ENCODE results near the gene EXOC3L4. TPM values are rescaled to one million over a fixed set of nuclear protein-coding genes. Genes with fewer than 3 reads are reported as not detected.

EXOC3L4 gene
- total RNA-seq, 1 experiment from 2014 or later = not detected

DNA sequence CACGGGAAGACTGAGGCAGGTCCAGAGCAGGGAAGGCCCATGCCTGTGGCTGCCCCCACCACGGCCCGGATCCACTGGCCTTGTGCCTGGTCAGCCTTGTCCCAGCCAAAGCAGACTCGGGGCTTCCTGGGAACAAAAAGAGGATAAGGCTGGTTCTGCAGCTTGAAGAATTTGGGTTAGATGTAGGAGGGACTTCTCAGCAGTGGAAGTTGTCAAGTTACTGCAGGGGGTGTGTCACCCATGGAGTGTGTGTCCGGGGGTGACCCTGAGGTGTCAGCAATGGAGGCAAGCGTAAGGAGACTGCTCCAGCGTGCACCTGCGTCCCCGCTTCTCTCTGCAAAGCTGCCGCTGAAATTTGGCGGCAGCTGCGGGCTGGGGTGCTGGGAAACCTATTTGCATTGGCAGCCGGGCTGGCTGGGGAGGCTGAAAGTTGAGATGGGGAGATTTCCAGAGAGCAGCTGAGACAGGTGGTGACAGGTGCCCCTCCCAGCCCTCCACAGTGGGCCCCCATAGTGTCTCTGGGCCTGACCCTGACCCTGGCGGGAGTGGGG, 16.2 kb downstream of the EXOC3L4 start (continued):
- TF ChIP-seq, protein P1, sequence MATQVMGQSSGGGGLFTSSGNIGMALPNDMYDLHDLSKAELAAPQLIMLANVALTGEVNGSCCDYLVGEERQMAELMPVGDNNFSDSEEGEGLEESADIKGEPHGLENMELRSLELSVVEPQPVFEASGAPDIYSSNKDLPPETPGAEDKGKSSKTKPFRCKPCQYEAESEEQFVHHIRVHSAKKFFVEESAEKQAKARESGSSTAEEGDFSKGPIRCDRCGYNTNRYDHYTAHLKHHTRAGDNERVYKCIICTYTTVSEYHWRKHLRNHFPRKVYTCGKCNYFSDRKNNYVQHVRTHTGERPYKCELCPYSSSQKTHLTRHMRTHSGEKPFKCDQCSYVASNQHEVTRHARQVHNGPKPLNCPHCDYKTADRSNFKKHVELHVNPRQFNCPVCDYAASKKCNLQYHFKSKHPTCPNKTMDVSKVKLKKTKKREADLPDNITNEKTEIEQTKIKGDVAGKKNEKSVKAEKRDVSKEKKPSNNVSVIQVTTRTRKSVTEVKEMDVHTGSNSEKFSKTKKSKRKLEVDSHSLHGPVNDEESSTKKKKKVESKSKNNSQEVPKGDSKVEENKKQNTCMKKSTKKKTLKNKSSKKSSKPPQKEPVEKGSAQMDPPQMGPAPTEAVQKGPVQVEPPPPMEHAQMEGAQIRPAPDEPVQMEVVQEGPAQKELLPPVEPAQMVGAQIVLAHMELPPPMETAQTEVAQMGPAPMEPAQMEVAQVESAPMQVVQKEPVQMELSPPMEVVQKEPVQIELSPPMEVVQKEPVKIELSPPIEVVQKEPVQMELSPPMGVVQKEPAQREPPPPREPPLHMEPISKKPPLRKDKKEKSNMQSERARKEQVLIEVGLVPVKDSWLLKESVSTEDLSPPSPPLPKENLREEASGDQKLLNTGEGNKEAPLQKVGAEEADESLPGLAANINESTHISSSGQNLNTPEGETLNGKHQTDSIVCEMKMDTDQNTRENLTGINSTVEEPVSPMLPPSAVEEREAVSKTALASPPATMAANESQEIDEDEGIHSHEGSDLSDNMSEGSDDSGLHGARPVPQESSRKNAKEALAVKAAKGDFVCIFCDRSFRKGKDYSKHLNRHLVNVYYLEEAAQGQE (IDR thresholded peaks at IDR 0.05; ENCODE audit: low read depth) = no peak
- no peak for TF ChIP-seq ELF1 (IDR thresholded peaks at IDR 0.05; ENCODE audit: borderline replicate concordance, low read depth)

DNA sequence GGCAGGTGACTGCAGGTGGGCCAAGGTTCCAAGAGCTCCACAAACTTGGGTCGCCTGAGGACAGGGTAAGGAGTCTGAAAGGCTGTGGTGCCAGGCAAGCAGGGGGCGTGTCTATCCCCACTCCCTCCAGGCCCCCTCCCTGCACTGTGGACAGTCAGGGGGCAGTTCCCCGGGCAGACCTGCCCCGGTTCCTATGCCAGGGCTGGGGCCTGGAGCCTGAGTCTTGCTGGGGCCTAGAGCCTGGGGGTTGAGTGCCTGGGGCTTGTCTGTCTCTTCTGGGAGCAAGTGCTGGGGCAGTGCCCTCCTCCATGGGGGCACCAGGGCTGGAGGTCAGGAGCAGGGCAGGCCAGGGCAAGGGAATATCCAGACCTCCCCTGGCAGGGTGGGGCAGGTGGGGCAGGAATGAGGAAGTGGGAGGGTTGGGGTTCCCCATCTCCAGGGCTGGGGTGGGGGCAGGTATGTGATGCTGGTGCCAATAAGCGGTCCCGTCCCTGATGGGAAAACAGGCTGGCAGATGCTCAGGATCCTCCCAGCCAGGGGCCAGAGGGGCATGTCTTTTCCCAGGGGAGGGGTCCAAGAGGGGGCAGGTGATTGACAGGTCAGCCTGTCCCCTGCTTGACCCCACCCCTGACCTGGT, 16.8 kb downstream of the EXOC3L4 start:
- Histone ChIP-seq H3K4me3 (replicated peaks in 1 of 2; ENCODE audit: low read depth in 1 of 2, low read length in 2 of 2) (no peak overlapping the region), H3K9me3 (ENCODE audit: control insufficient read depth in 1 of 2, insufficient read depth in 1 of 2, low read depth in 1 of 2, low read length in 2 of 2) (no peaks in the 10 kb centered on the region), H3K36me3 (ENCODE audit: control insufficient read depth in 1 of 2, insufficient read depth in 2 of 2, low read length in 2 of 2) (no peaks in the 10 kb centered on the region), H3K9me2 (ENCODE audit: insufficient read depth) (no peaks in the 10 kb centered on the region), H3K4me1 (ENCODE audit: control insufficient read depth in 1 of 2, insufficient read depth in 2 of 2, low read length in 2 of 2) (peaks cover 47 to 65% of the 10 kb centered on the region in 2 experiments), H4K20me1 (ENCODE audit: insufficient read depth) (no peaks in the 10 kb centered on the region), H3K9ac (ENCODE audit: low read length) (peak overlapping the region; percentile 63), H3K79me2 (ENCODE audit: insufficient read depth, low read length) (no peaks in the 10 kb centered on the region), H3K27ac (ENCODE audit: low read depth, low read length) (peak overlapping the region; percentile 88; the same call in 1 of the 2 replicates), H2AFZ (ENCODE audit: low read depth, low read length, poor library complexity, severe bottlenecking) (no peak overlapping the region), H3K4me2 (ENCODE audit: low read length) (peak overlapping the region; percentile 80), H3K27me3 (ENCODE audit: insufficient read depth, low read length) (no peaks in the 10 kb centered on the region)
- ATAC-seq (no peak), DNase-seq (ENCODE audit: low read depth, low spot score) (no peak)
- CTCF ChIA-PET = no interaction called here
- BruUV-seq (replicated peaks) = no TSS peak
- intact Hi-C loops (cut with micrococcal nuclease) = no loop called here
- POLR2A ChIA-PET = no interaction called here
- RAD21 ChIA-PET (ENCODE audit: low non-redundant PET in 1 of 2, low total read pairs in 2 of 2, uncharacterized antibody in 2 of 2, unreplicated experiment in 2 of 2) = no interaction called here
- TF ChIP-seq CBX3 (IDR thresholded peaks at IDR 0.05; ENCODE audit: low read depth) (no peak), POLR2A (IDR thresholded peaks at IDR 0.05; ENCODE audit: borderline replicate concordance, extremely low read depth, insufficient read depth, insufficient read length) (no peak), POLR2AphosphoS5 (IDR thresholded peaks at IDR 0.05; ENCODE audit: low read depth, low read length) (no peak), ELF1 (IDR thresholded peaks at IDR 0.05; ENCODE audit: borderline replicate concordance, low read depth) (no peak), SIN3A (IDR thresholded peaks at IDR 0.05; ENCODE audit: low read depth) (no peak), ZNF274 (IDR thresholded peaks at IDR 0.05; ENCODE audit: low read depth, low read length) (no peak), RAD21 (IDR thresholded peaks at IDR 0.05; ENCODE audit: low read depth) (no peak), YY1 (IDR thresholded peaks at IDR 0.05; ENCODE audit: extremely low read depth, insufficient replicate concordance, low read depth, low read length) (no peak), EZH2phosphoT487 (IDR thresholded peaks at IDR 0.05; ENCODE audit: borderline replicate concordance) (no peak)
- TF ChIP-seq, protein P1 (IDR thresholded peaks at IDR 0.05; ENCODE audit: low read depth) = no peak
- TF ChIP-seq, protein P2, sequence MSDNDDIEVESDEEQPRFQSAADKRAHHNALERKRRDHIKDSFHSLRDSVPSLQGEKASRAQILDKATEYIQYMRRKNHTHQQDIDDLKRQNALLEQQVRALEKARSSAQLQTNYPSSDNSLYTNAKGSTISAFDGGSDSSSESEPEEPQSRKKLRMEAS (IDR thresholded peaks at IDR 0.05) = no peak
- TF ChIP-seq, protein P3, sequence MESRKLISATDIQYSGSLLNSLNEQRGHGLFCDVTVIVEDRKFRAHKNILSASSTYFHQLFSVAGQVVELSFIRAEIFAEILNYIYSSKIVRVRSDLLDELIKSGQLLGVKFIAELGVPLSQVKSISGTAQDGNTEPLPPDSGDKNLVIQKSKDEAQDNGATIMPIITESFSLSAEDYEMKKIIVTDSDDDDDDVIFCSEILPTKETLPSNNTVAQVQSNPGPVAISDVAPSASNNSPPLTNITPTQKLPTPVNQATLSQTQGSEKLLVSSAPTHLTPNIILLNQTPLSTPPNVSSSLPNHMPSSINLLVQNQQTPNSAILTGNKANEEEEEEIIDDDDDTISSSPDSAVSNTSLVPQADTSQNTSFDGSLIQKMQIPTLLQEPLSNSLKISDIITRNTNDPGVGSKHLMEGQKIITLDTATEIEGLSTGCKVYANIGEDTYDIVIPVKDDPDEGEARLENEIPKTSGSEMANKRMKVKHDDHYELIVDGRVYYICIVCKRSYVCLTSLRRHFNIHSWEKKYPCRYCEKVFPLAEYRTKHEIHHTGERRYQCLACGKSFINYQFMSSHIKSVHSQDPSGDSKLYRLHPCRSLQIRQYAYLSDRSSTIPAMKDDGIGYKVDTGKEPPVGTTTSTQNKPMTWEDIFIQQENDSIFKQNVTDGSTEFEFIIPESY (IDR thresholded peaks at IDR 0.05; ENCODE audit: extremely low read depth, insufficient replicate concordance, low read length) = no peak
- TF ChIP-seq, protein P4, sequence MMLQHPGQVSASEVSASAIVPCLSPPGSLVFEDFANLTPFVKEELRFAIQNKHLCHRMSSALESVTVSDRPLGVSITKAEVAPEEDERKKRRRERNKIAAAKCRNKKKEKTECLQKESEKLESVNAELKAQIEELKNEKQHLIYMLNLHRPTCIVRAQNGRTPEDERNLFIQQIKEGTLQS (IDR thresholded peaks at IDR 0.05) = no peak

All from HCT116 (cell line).